GM21390 (cell line): ENCODE results near the gene IL17D.
"Not testable (repeated sequence)": the region's sequence is repeated elsewhere in the genome, so short reads cannot be mapped to it uniquely, and the experiment has no call there.

ENCODE experiments used
- ATAC-seq: cut with Tn5 transposase; IDR thresholded peaks from one replicate; pipeline ENCODE4 v1.9.1; 2021; ENCODE audit not compliant: unreplicated experiment

IL17D gene

DNA sequence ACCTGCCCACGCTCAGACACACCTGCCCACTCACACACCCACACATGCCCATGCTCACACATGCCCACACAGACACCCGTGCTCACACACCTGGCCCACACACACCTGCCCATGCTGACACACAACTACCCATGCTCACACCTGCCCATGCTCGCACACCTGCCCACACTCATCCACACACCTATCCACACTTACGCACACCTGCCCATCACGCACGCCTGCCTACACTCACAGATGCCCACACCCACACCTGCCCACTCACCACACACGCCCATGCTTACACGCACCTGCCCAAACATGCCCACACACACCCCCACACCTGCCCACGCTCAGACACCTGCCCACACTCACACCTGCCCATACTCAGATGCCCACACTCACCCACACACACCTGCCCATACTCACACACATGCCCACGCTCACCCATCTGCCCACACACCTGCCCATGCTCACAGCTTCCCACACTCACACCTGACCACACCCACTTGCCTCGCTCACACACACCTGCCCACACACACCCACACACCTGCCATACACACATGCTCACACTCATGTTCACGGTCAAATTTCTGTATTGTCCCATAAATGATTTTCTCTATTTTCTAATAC is 15.6 kb downstream of the IL17D start:
- no peak for ATAC-seq

DNA sequence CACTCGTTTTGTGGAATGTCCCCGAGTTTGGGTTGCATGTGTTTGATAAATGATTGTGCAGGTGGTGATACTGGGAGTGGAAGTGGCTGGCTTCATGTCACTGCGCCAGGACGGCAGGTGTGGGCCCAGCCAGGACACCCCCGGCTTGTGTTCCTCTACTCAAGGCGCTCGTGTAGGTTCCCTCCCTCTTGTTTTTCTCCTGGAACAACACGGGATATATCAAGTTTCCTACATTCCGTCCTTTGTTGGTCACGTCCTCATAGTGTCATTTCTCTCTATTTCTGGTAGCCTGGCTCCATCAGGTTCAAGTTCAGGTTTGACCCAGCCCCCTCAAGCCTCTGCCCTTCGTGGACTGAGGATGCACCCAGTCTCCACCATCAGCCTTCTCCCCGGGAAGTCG is 16.3 kb downstream of the IL17D start:
- no peak for ATAC-seq

DNA sequence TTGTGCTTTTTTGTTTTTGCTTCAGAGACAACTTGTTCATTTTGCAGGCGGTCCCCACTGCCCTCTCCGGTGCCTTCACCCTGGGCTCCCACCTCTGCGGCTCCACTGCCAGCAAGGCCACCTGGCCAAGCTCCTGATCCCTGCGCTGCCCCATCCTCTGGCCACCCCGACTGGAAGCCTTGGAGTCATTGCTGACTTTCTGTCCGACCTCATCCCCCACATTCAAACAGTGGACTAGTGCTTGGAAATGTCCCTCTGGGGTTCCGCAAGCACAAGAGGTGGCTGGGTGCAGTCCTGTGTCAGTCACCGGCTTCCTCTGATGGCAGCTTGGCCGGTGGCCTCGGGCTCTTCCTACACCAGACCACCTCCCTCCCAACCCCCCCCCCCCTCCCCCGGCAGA is 17.0 kb downstream of the IL17D start:
- no peak for ATAC-seq

DNA sequence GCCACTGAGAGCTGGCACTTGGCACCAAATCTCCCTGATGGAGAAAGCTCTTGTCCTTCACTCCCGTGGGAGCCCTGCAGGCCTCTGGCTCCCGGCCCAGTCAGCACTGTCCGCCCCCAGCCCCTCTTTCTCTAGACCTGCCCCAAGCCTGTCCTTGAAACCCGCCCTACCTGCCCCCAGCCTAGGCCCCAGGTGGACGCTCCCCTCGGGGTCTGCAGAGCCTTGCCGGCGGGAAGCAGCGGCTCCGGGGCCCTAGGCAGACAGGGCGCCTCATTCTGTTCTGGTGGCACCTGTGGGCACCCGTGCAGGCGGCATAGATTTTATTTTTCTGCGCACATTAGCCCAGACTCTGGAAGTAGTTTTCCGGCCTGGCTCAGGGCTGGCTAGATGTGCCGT is 17.6 kb downstream of the IL17D start:
- ATAC-seq, result no peak

DNA sequence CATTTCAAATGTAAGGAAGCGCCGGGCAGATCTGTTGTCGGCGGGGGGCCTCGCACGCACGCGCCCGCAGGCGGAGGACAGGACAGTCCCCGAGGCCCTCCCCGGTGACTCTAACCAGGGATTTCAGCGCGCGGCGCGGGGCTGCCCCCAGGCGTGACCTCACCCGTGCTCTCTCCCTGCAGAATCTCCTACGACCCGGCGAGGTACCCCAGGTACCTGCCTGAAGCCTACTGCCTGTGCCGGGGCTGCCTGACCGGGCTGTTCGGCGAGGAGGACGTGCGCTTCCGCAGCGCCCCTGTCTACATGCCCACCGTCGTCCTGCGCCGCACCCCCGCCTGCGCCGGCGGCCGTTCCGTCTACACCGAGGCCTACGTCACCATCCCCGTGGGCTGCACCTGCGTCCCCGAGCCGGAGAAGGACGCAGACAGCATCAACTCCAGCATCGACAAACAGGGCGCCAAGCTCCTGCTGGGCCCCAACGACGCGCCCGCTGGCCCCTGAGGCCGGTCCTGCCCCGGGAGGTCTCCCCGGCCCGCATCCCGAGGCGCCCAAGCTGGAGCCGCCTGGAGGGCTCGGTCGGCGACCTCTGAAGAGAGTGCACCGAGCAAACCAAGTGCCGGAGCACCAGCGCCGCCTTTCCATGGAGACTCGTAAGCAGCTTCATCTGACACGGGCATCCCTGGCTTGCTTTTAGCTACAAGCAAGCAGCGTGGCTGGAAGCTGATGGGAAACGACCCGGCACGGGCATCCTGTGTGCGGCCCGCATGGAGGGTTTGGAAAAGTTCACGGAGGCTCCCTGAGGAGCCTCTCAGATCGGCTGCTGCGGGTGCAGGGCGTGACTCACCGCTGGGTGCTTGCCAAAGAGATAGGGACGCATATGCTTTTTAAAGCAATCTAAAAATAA is 18.2 kb downstream of the IL17D start:
- no peak for ATAC-seq

DNA sequence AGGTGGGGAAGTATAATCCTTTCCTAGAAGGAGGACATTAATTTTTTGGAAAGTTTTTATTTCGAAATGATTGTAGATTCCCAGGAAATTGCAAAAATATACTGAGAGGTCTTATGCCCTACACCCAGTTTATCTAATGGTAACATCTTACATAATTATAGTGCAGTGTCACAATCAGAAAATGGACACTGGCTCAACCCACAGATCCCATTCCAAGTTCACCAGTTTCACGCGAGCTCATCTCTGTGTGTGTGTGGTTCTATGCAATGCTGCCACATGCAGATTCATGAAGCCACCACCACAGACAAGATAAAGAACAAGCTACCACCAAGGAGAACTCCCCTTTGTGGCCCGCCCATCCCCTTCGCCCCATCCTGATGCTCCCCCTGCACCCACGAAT is 24.4 kb downstream of the IL17D start:
- ATAC-seq, result no peak

DNA sequence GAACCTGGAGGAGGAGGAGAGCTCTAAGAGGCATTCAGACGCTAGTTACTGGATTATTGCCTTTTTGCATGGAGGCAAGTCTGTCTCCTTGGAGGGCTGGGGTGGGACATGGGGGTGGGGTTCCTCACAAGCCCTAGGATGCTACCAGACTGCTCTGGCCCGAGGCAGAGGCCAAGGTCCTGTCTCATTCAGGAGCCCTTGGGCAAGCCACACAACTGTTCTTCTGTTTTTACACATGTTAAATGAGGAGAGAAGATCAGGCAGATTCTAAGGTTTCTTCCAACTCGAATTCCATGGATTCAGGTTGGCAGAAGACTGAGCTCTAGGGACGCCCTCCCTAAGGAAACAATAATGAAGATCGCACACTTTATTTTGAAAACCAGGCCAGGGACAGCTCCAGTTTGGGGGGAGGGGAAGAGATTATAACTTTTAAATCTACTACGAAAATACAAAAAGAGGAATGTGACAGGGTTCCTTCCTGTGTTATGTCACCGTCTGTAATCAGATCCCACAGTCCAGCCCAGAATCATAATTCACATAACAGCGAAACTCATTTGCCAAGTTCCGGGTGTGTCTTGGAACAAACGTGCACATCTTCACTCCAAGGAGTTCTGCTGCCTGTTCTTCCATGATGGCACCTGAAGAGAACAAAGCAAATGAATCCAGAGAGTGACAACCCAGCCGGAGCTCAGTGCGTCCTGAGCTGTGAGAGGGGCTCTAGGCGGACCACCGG is 25.2 kb downstream of the IL17D start:
- no peak for ATAC-seq

DNA sequence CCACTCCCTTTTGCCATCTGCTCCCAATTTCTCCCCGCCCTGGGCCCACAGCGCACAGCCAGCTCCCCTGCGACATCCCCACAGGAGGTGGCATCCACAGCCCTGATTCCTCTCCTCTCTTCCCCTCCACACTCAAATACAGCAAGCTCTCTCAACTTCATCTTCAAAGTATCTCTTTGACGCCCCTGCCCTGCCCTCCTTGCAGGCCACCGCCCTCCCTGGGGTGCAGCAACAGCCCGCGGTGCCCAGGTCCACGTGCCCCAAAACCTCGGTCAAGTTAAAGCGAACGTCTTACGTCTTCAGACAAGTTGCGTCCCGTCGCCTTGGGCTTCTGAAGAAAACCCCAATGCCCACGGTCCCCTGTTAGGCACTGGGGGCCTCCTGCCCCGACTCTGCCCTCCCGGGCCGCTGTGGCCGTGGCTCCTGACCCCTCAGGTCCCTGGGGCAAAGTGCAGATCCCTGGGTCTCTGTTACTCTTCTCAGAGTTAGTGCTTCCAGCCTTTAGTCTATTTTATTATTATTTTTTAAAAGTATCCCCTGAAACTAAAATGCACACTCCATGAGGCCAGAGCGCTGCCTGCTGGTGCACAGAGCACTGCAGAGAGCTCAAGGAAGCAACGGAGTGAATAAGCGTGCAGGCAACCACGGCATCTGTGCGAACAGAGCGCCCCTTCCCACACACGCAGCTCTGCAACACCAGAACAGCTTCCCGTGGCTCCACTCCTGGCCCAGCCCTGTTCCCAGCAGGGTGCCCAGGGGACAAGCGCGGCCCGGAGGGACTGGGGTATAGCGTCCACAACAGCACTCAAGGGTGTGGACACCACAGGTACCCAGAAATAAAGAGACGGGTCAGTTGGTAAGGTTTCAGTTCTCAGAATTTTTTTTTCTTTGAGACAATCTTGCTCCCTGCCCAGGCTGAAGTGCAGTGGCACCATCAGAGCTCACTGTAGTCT is 26.4 kb downstream of the IL17D start:
- ATAC-seq, result no peak

DNA sequence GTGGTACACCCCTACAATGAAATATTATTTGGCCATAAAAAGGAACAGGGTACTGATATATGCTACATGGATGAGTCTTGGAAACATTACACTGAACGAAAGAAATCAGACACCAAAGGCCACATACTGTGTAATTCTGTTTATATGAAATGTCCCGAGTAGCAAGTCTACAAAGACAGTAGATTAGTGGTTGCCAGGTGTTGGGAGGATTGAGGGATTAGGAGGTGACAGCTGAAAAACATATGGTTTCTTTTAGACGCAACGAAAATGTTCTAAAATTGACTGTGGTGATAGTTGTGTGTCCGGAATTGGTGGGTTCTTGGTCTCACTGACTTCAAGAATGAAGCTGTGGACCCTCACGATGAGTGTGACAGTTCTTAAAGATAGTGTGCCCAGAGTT is 35.1 kb downstream of the IL17D start:
- ATAC-seq, result no peak

DNA sequence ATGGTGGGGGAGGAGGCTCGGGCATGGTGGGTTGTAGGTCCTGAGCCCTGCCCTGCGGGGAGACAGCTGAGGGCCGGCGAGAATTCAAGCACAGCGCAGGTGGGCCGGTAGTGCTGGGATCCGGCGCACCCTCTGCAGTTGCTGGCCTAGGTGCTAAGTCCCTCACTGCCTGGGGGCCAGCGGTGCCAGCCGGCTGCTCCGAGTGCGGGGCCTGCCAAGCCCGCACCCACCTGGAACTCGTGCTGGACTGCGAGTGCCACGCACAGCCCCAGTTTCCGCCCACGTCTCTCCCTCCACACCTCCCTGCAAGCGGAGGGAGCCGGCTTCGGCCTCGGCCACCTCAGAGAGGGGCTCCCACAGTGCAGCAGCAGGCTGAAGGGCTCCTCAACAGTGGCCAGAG is 36.5 kb downstream of the IL17D start:
- ATAC-seq, result no peak

DNA sequence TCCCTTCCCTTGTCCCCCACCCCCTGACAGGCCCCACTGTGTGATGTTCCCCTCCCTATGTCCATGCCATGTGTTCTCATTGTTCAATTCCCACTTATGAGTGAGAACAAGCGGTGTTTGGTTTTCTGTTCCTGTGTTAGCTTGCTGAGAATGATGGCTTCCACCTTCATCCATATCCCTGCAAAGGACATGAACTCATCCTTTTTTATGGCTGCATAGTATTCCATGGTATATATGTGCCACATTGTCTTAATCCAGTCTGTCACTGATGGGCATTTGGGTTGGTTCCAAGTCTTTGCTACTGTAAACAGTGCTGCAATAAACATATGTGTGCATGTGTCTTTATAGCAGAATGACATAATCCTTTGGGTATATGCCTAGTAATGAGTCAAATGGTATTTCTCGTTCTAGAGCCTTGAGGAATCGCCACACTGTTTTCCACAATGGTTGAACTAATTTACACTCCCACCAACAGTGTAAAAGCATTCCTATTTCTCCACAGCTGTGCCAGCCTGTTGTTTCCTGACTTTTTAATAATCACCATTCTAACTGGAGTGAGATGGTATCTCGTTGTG is 40.4 kb downstream of the IL17D start:
- ATAC-seq, result not testable (repeated sequence)

DNA sequence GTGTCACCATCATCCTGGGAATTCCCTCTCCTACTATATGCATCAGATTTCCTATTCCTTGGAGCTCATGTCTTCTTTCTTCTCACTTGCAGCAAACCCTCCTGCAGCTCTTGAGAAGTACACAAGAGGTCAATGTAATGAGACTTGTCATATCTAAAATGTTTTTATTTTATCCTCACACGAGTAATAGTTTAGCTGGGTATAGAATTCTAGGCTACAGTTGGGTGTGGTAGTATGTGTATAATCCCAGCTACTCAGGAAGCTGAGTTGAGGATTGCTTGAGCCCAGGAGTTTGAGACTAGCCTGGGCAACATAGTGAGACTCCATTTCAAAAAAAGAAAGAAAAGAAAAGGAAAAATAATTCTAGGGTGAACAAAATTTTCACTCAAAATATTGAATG is 45.9 kb downstream of the IL17D start:
- no peak for ATAC-seq

DNA sequence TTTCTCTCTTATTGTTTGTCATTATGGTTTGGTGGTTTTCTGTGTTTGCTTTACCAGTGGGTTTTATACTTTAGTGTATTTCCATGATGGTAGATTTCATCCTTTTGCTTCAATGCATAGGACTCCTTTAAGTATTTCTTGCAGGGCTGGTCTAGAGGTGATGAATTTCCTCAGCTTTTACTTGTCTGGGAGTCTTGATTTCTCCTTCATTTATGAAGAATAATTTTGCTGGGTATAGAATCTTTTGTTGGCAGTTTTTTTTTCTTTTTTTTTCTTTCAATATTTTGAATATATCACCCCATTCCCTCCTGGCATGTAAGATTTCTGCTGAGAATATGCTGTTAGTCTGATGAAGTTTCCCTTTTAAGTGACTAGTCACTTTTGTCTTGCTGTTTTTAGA is 50.5 kb downstream of the IL17D start:
- ATAC-seq, result no peak

DNA sequence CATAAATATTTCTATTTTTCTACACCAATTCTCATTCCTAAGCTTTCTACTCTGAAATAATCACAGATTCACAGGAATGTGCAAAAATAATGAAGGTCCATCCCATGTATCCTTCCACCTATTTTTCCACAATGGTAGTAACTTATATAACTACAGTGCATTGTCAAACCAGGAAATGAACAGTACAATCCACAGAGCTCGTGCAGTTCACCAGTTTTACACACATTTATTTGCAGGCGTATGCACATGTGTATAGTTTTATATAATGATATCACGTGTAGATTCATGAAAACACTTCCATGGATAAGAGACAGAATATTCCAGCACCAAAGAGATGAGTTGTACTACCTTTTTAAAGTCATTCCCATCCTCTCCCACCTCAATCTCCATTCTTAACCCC is 57.4 kb downstream of the IL17D start:
- ATAC-seq, result no peak

DNA sequence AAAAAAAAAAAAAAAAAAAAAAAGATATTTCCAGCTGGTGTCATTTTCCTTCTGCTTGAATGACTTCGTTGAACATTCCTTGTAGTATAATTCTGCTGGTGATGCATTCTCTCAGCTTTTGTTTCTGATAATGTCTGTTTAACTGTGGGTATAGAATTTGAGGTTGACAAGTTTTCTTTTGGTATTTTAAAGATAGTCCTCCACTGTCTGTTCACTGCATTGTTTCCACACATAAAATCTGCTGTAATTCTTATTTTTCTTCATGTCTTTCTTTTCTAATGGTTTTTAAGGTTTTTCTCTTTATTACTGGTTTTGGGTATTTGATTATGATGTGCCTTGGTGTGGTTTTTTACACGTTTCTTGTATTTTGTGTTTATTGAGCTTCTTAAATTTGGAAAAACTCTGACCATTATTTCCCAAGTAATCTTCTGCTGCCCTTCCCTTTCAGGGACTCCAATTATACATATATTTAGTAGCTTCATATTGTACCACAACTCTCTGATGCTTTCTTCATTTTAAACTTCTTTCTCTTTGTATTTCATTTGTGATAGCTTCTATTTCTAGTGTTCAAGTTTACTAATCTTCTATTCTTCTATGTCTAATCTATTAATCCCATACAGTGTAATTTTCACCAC is 63.9 kb downstream of the IL17D start:
- no peak for ATAC-seq

DNA sequence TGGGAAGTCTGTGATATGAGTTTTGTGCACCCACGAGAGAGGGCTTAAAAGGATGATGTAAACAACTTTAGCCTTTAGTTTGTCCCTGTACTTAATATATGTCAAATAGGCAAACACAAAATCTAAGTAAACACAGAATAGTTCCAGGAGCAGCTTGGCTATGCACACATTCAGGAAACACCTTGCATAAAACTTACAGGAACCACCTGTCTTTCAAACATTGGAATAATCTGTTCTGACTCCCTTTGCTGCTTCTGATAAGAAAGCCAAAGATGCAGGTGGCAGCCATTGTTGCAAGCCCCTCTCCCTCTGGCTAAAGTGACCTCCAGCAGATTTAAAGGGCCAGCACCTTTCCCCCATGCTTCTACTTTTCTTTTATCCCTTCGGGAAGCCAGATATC is 65.6 kb downstream of the IL17D start:
- ATAC-seq, result no peak

DNA sequence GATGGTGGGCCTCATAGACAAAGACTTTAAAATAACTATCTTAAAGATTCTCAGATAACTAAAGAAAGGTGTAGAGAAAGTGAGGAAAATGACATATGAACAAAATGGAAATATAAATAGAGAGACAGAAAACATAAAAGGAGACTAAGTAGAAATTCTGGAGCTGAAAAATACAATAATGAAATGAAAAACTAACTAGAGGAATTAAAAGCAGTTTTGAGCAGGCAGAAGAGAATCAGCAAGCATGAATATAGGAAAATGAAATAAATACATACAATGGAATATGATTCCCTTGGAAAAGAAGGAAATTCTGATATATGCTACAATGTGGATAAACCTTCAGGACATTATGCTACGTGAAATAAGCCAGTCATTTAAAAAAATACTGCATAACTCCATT is 66.3 kb downstream of the IL17D start:
- no peak for ATAC-seq
